ENCODE measurements around the gene CCDC6.
"Not testable (repeated sequence)": the region's sequence is repeated elsewhere in the genome, so short reads cannot be mapped to it uniquely, and the experiment has no call there.

Gene CCDC6

GRCh38 chr10:59880971-59881510 lies 25.3 kb downstream of the CCDC6 start:
- no peak overlapping the region for H3K4me3 ChIP-seq (ENCODE audit: low read length)
- DNase-seq (ENCODE audit: low read depth), result no peak
- no peak for TF ChIP-seq CTCF (conservative IDR thresholded peaks at IDR 0.05; ENCODE audit: low read length)

GRCh38 chr10:59880019-59880717 lies 26.2 kb downstream of the CCDC6 start:
- DNase-seq (ENCODE audit: low read depth), result no peak
- H3K4me3 ChIP-seq (ENCODE audit: low read length), result no peak overlapping the region
- no peak for TF ChIP-seq CTCF (conservative IDR thresholded peaks at IDR 0.05; ENCODE audit: low read length)

GRCh38 chr10:59879363-59879913 lies 26.9 kb downstream of the CCDC6 start:
- no peak for DNase-seq (ENCODE audit: low read depth)
- H3K4me3 ChIP-seq (ENCODE audit: low read length), result no peak overlapping the region
- no peak for TF ChIP-seq CTCF (conservative IDR thresholded peaks at IDR 0.05; ENCODE audit: low read length)

- no peak for DNase-seq (ENCODE audit: low read depth)
- H3K4me3 ChIP-seq (ENCODE audit: low read length), result no peak overlapping the region
- TF ChIP-seq CTCF (conservative IDR thresholded peaks at IDR 0.05; ENCODE audit: low read length), result no peak
Observed at GRCh38 chr10:59878915-59879314, 27.4 kb downstream of the CCDC6 start.

GRCh38 chr10:59878289-59878688 lies 28.1 kb downstream of the CCDC6 start:
- TF ChIP-seq CTCF (conservative IDR thresholded peaks at IDR 0.05; ENCODE audit: low read length), result no peak

GRCh38 chr10:59877191-59877671 lies 29.1 kb downstream of the CCDC6 start:
- TF ChIP-seq CTCF (conservative IDR thresholded peaks at IDR 0.05; ENCODE audit: low read length), result no peak
- peak; percentile 41 for DNase-seq (ENCODE audit: low read depth)
- no peak overlapping the region for H3K4me3 ChIP-seq (ENCODE audit: low read length)

More at GRCh38 chr10:59878289-59878688, 28.1 kb downstream of the CCDC6 start:
- no peak for DNase-seq (ENCODE audit: low read depth)
- no peak overlapping the region for H3K4me3 ChIP-seq (ENCODE audit: low read length)

- no peak overlapping the region for H3K4me3 ChIP-seq (ENCODE audit: low read length)
- TF ChIP-seq CTCF (conservative IDR thresholded peaks at IDR 0.05; ENCODE audit: low read length), result no peak
- no peak for DNase-seq (ENCODE audit: low read depth)
Observed at GRCh38 chr10:59876695-59877094, 29.7 kb downstream of the CCDC6 start.

- H3K4me3 ChIP-seq (ENCODE audit: low read length); DNase-seq (ENCODE audit: low read depth): not testable (repeated sequence)
Observed at GRCh38 chr10:59876208-59876607, 30.1 kb downstream of the CCDC6 start.

Measured in AG10803 (cell line).